Ovary (tissue), 9 donors: ENCODE results near the gene EIF3L. TPM values are rescaled to one million over a fixed set of nuclear protein-coding genes. Genes with fewer than 3 reads are reported as not detected.
A peak's percentile ranks its signal among the peaks of the same experiment; 100 is the strongest.

Experiments used
- DNase-seq, 5 donors: peaks; one replicate each; pipeline ENCODE4 v3.0.0-alpha.2; 2019 to 2020
- H3K27ac ChIP-seq, 2 donors: fragments of 200-600 bp; one replicate each; pipeline versions ENCODE4 v1.5.1 to v1.8.0; 2019 to 2022
- H3K27me3 ChIP-seq: fragments of 200-600 bp; one replicate; pipeline ENCODE4 v1.8.0; 2022
- H3K36me3 ChIP-seq: fragments of 200-600 bp; sonication (generic); one replicate; pipeline ENCODE4 v1.5.1; 2019
- H3K4me1 ChIP-seq: one replicate; pipeline ENCODE4 v1.8.1; 2013; ENCODE audit warnings: mild to moderate bottlenecking, moderate library complexity; ENCODE audit not compliant: insufficient read depth
- H3K4me3 ChIP-seq: fragments of 200-600 bp; sonication (generic); one replicate; pipeline ENCODE4 v1.5.1; 2017
- H3K9me3 ChIP-seq, 2 donors: fragments of 200-600 bp in 1 of 2; sonication (generic) in 1 of 2; one replicate each; pipeline versions ENCODE4 v1.5.1 to v1.8.1; 2013 to 2019; ENCODE audit warnings: mild to moderate bottlenecking in 1 of 2, moderate library complexity in 1 of 2
- CTCF ChIP-seq, 3 donors: fragments of 450-650 bp in 2 of 3; fragments of 200-600 bp in 1 of 3; IDR thresholded peaks; one replicate each; pipeline versions ENCODE4 v1.5.1 to v1.8.0; 2016 to 2022; ENCODE audit warnings: antibody characterized with exemption in 3 of 3, mild to moderate bottlenecking in 1 of 3
- EP300 ChIP-seq: sonication (generic); formaldehyde crosslinking; IDR thresholded peaks from one replicate; pipeline ENCODE4 v1.6.1; 2017; ENCODE audit warnings: antibody characterized with exemption
- POLR2A ChIP-seq: fragments of 450-650 bp; IDR thresholded peaks from one replicate; pipeline ENCODE4 v1.6.1; 2017; ENCODE audit warnings: antibody characterized with exemption, mild to moderate bottlenecking, moderate library complexity
- WGBS, 3 donors: extraction: QIAGEN DNeasy Blood & Tissue Kit in 1 of 3; methylation state at CpG; one replicate each; pipeline versions ENCODE4 v1.1.5 to v1.1.7; 2013 to 2017; 5-methylcytosine and 5-hydroxymethylcytosine counted together
- intact Hi-C, 4 donors: fragments of 100-400 bp; cut with DNase I; formaldehyde crosslinking; loops; one replicate each; pipeline versions ENCODE4 v1.11.0 to v1.15.1; 2022 to 2023
- polyA plus RNA-seq, 2 donors: library from polyadenylated mRNA; stranded (reverse); fragments of 200-250 nt in 1 of 2; fragments of 350-450 nt in 1 of 2; fragmentation: Illumina TruSeq in 1 of 2; extraction: RNeasy Lipid Tissue Mini Kit (QIAGEN cat#74804) in 1 of 2; gene quantifications; one replicate each; pipeline ENCODE4 v1.2.3, GENCODE V29; 2013 to 2014
- total RNA-seq, 7 donors: library from RNA; depleted of rRNA in 2 of 7; stranded (reverse); fragments of >200 nt in 2 of 7; fragmentation: NEBNext Ultra II Directional in 3 of 7; extraction: Animal tissue kit (Norgen Biotek cat#: 25700) in 3 of 7; gene quantifications; one replicate each; pipeline versions ENCODE4 v1.1.0 to v1.2.4, GENCODE V29; 2016 to 2023
- donor health status: DM: no; HTN: no; CAD: no; lungs with moderate emphysema.
- donor health status: DM: no; HTN: no; CAD: no.
- donor health status: Bipolar disorder and iron deficiency.
- donor health status: DM: yes; HTN: yes; CAD: no.
- donor health status: DM: no; HTN: no; CAD: no.
- donor health status: DM: yes; HTN: yes; CAD: no.

The EIF3L gene
- total and polyA plus RNA-seq, 9 donors: 534 to 1,344 (median 896) TPM

GRCh38 chr22:37887584-37888378 lies 38.6 kb downstream of the EIF3L start:
- H3K4me1 ChIP-seq: peaks cover 4% of the 10 kb centered on the region

GRCh38 chr22:37891926-37892325 lies 42.7 kb downstream of the EIF3L start:
- Histone ChIP-seq H3K27me3 (no peaks in the 10 kb centered on the region), H3K36me3 (no peaks in the 10 kb centered on the region), H3K27ac (no peak overlapping the region), H3K4me1 (peaks cover 16% of the 10 kb centered on the region), H3K9me3 (no peaks in the 10 kb centered on the region), H3K4me3 (no peak overlapping the region)
- TF ChIP-seq EP300 (no peak), POLR2A (no peak), CTCF (IDR thresholded peaks at IDR 0.05) (no peak)
- 80 to 84% (median 80%) methylated on average over 3 of the region's 3 CpGs for WGBS, 3 donors
- DNase-seq: no peak
- intact Hi-C loops: loop anchor here in 1 of 4 donors (5.0 kb wide), 1 partner anchor 40 kb away; no protein-coding TSS in a partner anchor

More at GRCh38 chr22:37887584-37888378, 38.6 kb downstream of the EIF3L start:
- 14 to 16% (median 15%) methylated on average over 6 of the region's 6 CpGs for WGBS, 3 donors
- TF ChIP-seq EP300 (no peak), CTCF (IDR thresholded peaks at IDR 0.05) (peak in 2 of 3 donors; percentile 11 to 42), POLR2A (no peak)
- H3K27me3 ChIP-seq: no peaks in the 10 kb centered on the region
- H3K4me3 ChIP-seq: no peak overlapping the region
- no peaks in the 10 kb centered on the region for H3K9me3 ChIP-seq
- H3K27ac ChIP-seq: peak overlapping the region in 1 of 2 donors; percentile 45
- intact Hi-C loops: no loop called here
- H3K36me3 ChIP-seq: no peaks in the 10 kb centered on the region
- DNase-seq: peak; percentile 53 to 73 (median 67)

GRCh38 chr22:37892566-37893335 lies 43.5 kb downstream of the EIF3L start:
- TF ChIP-seq CTCF (IDR thresholded peaks at IDR 0.05) (no peak), EP300 (no peak), POLR2A (no peak)
- H3K9me3 ChIP-seq: no peaks in the 10 kb centered on the region
- 13 to 29% (median 17%) methylated on average over 7 of the region's 7 CpGs for WGBS, 3 donors
- intact Hi-C loops: loop anchor here in 1 of 4 donors (5.0 kb wide), 1 partner anchor 40 kb away; no protein-coding TSS in a partner anchor
- peaks cover 16% of the 10 kb centered on the region for H3K4me1 ChIP-seq
- no peaks in the 10 kb centered on the region for H3K36me3 ChIP-seq
- no peaks in the 10 kb centered on the region for H3K27me3 ChIP-seq
- DNase-seq: peak in 4 of 5 donors; percentile 28 to 68 (median 58)
- peak overlapping the region in 1 of 2 donors; percentile 13 for H3K27ac ChIP-seq
- no peak overlapping the region for H3K4me3 ChIP-seq

GRCh38 chr22:37893583-37893983 lies 44.4 kb downstream of the EIF3L start:
- no peak for TF ChIP-seq CTCF (IDR thresholded peaks at IDR 0.05)
- Histone ChIP-seq H3K4me3 (no peak overlapping the region), H3K27ac (peak overlapping the region in 1 of 2 donors; percentile 13), H3K27me3 (no peaks in the 10 kb centered on the region), H3K36me3 (no peaks in the 10 kb centered on the region), H3K9me3 (no peaks in the 10 kb centered on the region), H3K4me1 (peaks cover 16% of the 10 kb centered on the region)
- DNase-seq: no peak
- WGBS, 3 donors: 50 to 69% (median 64%) methylated on average over 5 of the region's 5 CpGs
- intact Hi-C loops: loop anchor here in 1 of 4 donors (5.0 kb wide), 1 partner anchor 39 kb away; no protein-coding TSS in a partner anchor
